Sciatic nerve (tissue), 2 donors: ENCODE results near the gene HYAL2. TPM values are rescaled to one million over a fixed set of nuclear protein-coding genes. Genes with fewer than 3 reads are reported as not detected.
"Not testable (repeated sequence)": the region's sequence is repeated elsewhere in the genome, so short reads cannot be mapped to it uniquely, and the experiment has no call there.

Experiments
- ATAC-seq: fragments of 200-7000 bp; cut with Tn5 transposase; one replicate; pipeline ENCODE4 v1.9.1; 2020; ENCODE audit warnings: mild to moderate bottlenecking, moderate library complexity
- DNase-seq: peaks from one replicate; pipeline ENCODE4 v3.0.0-alpha.2; 2020; ENCODE audit warnings: low spot score
- intact Hi-C: fragments of 100-400 bp; cut with DNase I; formaldehyde crosslinking; loops from one replicate; pipeline ENCODE4 v1.14.2; 2022
- total RNA-seq: library from RNA; stranded (reverse); fragmentation: NEBNext Ultra II Directional; extraction: Animal tissue kit (Norgen Biotek cat#: 25700); gene quantifications from one replicate; pipeline ENCODE4 v1.2.1, GENCODE V29; 2021
- donor health status: DM: no; HTN: no; CAD: no.
- donor health status: DM: no; HTN: no; CAD: no.

HYAL2 gene
- total RNA-seq, 1 donor from 2014 or later = 48.8 TPM

DNA sequence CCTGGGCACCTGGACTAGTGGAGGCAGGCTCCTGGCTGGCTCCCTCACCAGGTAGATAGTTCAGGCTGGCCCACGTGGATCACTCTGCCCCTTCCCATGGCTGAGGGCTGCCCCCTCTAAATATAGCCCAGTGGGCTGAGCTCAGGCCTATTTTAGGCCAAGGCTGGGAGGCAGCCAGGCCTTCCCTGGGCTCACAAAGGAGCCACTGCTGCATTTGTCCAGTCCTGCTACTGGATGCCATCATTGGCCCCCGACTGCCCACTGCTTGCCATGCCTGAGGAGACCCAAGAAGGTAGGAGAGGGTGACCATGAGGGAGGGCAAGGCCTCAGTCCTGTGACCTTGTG is 43.7 kb downstream of the HYAL2 start, which contains the start of gene LSMEM2:
TSS of gene LSMEM2 (plus strand) at position 208 of the 345 bp plus-strand sequence. CDS start at position 235, 27 bp downstream.
- ATAC-seq (peak; percentile 8), DNase-seq (no peak)
- intact Hi-C loops = no loop called here

DNA sequence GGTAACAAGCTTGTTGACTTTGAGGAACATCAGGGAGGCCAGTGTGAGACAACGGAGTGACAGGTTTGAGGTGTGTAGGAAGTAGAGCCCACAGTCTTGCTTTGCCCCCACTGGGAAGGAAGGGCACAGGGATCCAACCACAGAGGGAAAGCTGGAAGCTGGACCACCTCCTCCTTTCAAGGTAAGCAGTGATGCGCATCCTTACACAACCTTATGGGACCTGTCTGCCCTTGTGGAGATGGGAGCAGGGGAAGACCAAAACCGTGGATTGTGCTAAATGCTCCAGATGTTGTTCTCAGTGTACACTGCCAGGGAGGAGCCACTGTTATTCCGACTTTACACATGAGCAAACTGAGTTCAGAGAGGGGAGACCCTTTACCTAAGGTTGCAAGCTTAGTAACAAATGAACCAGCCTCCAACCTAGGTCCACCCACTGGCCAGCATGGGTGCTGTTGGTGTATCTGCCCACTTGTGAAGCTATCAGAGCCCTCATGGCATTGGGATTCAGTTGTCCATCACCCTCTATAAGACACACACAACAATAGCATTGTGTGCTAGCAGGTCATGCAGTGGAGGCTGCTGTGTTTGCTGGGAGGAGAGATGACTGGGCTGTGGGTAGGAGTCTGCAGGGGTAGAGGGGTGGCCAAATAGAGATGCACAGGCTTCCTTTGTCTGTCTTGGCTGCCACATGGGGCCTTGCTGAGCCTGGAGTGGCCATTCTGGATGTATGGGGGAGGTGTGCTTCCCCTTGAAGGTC is 44.2 kb downstream of the HYAL2 start:
- intact Hi-C loops = no loop called here
- ATAC-seq (peak; percentile 9), DNase-seq (no peak)

DNA sequence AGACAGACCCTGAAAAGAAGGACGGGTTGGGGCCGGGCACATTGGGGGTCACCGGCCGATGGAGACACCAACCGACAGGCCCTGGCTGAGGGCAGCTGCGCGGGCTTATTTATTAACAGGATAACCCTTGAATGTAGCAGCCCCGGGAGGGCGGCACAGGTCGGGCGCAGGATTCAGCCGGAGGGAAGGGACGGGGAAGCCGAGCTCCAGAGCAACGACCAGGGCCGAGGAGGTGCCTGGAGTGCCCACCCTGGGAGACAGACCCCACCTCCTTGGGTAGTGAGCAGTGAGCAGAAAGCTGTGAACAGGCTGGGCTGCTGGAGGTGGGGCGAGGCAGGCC is 45.8 kb downstream of the HYAL2 start:
- intact Hi-C loops = no loop called here
- DNase-seq (no peak), ATAC-seq (no peak)

DNA sequence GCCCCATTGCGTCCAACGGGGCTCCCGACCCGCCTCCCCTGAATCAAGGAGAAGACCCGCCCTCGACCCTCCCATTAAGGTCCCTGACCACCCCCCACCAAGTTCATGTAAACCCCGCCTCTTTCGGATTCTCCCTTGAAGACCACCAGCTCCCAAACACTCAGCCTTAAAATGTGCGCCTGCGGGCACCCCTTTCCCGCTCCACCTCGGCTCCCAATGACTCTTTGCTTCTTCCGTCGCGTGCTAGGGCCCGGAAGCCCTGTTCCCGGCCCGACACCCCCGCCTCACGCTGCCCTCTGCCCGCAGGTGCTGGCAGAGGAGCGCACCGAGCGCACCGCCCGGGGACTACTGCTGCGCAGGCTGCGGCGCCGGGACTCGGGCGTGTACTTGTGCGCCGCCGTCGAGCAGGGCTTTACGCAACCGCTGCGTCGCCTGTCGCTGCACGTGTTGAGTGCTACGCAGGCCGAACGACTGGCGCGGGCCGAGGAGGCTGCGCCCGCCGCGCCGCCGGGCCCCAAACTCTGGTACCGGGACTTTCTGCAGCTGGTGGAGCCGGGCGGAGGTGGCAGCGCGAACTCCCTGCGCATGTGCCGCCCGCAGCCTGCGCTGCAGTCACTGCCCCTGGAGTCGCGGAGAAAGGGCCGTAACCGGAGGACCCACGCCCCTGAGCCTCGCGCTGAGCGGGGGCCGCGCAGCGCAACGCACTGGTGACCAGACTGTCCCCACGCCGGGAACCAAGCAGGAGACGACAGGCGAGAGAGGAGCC is 46.4 kb downstream of the HYAL2 start:
- DNase-seq = no peak
- intact Hi-C loops = loop anchor here (2.0 kb wide), 1 partner anchor 47 kb away; no protein-coding TSS in a partner anchor
- ATAC-seq = no peak

DNA sequence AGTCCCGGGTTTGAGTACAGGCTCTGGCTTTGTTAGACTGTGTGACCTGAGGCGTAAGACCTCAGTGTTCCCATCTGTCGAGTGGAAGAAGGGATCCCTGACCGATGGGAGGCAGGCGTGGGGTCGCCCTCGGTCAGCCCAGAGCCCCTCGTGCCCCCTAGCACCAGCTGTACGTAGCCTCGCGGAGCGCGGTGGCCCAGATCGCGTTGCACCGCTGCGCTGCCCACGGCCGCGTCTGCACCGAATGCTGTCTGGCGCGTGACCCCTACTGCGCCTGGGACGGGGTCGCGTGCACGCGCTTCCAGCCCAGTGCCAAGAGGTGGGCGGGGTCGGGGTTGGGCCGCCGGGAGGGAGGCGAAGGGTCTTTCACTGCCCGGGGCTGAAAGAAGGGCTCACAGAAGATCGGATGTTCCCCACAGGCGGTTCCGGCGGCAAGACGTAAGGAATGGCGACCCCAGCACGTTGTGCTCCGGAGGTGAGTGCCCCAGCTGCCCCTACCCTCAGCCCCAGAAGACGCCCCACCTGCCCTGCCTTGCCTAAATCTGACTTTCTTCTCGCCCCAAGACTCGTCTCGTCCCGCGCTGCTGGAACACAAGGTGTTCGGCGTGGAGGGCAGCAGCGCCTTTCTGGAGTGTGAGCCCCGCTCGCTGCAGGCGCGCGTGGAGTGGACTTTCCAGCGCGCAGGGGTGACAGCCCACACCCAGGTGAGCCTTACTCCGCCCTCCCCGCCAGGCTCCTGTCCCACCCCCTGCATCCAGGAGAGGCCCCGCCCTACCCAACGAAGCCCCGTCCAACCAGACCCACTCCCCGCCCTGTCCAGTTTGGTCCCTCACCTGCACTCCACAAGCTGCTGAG is 47.2 kb downstream of the HYAL2 start:
- no peak for DNase-seq
- intact Hi-C loops = loop anchor here (2.0 kb wide), 1 partner anchor 47 kb away; no protein-coding TSS in a partner anchor
- ATAC-seq = no peak

DNA sequence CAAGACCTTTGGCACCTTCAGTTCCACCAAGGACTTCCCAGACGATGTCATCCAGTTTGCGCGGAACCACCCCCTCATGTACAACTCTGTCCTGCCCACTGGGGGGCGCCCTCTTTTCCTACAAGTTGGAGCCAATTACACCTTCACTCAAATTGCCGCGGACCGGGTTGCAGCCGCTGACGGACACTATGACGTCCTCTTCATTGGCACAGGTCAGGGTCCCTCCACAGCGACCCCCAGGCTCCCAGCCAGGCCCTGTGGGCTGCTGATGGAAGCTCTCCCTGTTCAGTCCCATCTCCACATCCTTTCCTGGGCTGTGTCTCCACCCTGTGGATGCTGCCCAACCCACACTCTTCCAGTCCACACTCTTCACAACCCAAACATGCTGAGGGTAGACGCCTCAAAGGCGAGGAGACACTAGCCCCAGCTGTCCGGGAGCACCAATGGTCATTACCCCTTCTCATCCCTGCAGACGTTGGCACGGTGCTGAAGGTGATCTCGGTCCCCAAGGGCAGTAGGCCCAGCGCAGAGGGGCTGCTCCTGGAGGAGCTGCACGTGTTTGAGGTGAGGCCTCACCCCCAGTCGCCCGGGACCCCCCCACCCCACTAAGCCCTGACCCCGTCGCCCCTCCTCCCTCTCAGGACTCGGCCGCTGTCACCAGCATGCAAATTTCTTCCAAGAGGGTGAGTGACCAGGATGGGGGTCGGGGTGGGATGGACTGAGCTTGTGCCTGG is 48.0 kb downstream of the HYAL2 start:
- DNase-seq = no peak
- ATAC-seq = peak; percentile 34
- intact Hi-C loops = loop anchor here (2.0 kb wide), 1 partner anchor 46 kb away; no protein-coding TSS in a partner anchor

DNA sequence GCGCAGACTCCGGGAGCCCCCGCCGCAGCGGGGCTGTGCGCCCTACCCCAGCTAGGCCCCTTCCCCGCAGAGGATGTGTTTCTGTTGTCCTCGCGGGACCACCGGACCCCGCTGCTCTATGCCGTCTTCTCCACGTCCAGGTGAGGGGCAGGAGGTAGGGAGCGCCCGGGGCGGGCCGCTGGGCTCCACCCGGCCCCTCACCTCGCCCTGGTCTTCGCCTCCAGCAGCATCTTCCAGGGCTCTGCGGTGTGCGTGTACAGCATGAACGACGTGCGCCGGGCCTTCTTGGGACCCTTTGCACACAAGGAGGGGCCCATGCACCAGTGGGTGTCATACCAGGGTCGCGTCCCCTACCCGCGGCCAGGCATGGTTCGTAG is 48.9 kb downstream of the HYAL2 start:
- intact Hi-C loops = loop anchor here (2.0 kb wide), 1 partner anchor 45 kb away; no protein-coding TSS in a partner anchor
- no peak for DNase-seq
- ATAC-seq = no peak

DNA sequence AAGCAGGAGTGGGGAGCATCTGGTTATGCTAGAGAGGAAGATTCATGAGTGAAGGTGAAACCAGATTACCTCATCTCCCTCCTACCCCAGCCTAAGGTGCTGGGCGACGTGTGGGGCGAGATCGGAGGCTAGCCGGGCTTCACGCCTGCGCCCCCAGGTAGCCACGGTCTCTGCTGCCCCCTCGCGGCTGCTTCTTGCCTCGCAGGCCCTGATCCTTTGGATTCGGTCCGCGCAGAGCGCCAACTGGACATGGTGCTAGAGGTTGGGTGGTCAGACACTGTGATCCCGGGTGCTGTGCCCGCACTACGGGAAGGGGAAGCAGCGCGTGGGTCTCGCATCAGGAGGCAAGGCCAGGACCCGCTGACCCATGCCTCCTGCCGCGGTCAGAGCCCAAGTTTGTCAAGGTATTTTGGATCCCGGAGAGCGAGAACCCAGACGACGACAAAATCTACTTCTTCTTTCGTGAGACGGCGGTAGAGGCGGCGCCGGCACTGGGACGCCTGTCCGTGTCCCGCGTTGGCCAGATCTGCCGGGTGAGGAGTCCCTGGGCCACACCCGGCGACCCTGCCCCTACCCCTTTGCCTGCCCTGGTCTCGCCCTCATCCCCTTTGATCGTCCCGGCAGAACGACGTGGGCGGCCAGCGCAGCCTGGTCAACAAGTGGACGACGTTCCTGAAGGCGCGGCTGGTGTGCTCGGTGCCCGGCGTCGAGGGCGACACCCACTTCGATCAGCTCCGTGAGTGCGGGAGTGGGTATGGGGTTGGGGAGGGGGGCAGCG is 49.4 kb downstream of the HYAL2 start:
- peak; percentile 95 for DNase-seq
- ATAC-seq = peak; percentile 72
- intact Hi-C loops = no loop called here

DNA sequence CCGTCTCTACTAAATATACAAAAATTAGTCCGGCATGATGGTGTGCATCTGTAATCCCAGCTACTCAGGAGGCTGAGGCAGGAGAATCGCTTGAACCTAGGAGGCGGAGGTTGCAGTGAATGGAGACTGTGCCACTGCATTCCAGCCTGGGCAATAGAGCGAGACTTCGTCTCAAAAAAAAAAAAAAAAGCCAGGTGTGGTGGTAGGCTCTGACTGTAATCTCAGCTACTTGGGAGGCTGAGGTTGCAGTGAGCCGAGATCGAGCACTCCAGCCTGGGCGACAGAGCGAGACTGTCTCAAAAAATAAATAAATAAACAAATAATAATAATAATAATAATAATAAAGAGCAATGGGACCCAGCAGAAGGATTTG is 50.0 kb downstream of the HYAL2 start:
- DNase-seq, ATAC-seq, intact Hi-C loops: not testable (repeated sequence)

DNA sequence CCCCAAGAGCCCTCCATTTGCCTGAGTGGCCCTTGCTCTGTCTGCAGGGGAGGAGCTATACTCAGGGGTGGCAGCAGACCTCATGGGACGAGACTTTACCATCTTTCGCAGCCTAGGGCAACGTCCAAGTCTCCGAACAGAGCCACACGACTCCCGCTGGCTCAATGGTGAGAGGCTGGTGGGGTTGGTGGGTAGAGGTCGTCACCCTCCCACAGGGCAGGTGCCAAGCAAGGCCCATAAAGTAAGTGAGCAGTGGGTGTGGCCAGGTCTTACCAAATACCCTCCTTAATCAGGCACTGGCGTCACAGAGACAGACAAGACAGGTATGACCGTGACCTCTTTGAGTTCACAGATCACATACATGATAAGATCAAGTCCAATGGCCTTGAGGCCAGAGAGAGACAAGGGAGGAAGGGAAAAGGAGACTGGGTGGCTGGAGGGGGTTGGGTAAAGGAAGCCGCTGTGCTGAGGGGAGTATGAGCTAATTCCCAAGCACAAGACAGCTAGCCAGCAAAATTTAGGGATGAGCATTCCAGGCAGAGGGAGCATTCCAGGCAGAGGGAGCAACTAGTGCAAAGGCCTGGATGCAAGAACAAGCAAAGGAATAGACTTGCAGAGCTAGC is 51.1 kb downstream of the HYAL2 start:
- DNase-seq (no peak), ATAC-seq (no peak)
- intact Hi-C loops = no loop called here

DNA sequence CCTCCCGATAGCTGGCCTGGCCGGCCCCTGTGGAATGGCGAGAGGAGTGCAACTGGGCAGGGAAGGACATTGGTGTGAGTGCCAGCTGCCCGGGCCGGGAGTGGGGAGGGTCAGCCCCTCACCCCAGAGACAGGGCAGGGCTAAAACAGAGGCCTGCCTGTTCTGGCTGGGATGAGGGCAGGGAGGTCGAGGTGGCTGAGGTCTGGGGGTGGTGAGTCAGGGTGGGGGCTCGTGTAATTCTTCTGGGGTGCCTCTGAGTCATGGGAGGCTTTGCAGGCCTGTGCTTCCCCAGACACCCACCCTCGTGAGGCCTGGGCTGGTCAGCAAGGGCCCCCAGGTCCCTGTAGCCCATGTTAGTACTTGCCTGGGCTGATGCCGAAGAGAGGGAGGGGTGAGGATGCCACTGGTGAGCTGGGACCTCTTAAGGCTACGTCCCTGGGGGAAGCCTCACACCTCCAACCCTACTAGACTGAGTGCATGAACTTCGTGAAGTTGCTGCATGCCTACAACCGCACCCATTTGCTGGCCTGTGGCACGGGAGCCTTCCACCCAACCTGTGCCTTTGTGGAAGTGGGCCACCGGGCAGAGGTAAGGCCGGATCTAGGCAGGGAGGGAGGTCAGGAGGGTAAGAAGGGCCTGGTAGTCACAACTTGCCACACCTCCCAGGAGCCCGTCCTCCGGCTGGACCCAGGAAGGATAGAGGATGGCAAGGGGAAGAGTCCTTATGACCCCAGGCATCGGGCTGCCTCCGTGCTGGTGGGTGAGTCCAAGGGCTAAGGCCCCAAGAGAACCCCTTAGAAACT is 51.9 kb downstream of the HYAL2 start:
- DNase-seq (no peak), ATAC-seq (no peak)
- intact Hi-C loops = no loop called here

DNA sequence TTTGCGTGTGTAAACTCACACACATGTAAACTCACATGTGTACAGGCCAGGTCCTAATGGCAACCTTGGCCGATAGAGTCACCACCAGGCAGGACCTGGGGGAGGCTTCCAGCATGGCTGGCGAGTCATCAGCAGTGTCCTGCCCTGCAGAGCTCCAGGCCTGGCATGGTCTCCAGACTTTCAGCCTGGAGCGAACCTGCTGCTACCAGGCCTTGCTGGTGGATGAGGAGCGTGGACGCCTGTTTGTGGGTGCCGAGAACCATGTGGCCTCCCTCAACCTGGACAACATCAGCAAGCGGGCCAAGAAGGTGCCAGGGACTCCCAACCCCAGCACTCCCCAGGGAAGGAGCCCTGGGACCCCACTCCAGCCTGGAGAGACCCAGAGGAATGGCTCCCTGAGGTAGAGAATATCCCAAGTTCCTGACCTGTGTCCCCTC is 52.5 kb downstream of the HYAL2 start:
- DNase-seq = no peak
- ATAC-seq = no peak
- intact Hi-C loops = no loop called here

DNA sequence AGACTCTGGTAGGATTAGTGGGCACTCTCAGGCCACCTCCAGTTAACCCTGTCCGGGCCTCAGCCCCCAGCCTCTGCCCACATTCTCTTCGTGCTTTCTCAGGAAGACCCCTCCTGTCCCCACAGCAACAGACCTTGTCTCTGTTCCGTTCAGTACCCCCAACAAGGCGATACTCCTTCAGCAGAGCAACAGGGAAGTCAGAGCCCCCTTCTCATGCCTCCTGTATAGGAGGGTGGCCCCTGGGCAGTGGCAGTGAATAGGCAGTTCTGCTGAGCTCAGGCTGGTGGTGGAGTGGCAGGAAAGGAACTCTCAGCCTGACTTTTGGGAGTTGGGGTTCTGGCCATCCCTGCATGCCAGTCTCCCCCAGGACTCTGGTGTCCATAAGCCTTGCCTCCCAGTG is 53.1 kb downstream of the HYAL2 start:
- no peak for ATAC-seq
- DNase-seq = no peak
- intact Hi-C loops = no loop called here

DNA sequence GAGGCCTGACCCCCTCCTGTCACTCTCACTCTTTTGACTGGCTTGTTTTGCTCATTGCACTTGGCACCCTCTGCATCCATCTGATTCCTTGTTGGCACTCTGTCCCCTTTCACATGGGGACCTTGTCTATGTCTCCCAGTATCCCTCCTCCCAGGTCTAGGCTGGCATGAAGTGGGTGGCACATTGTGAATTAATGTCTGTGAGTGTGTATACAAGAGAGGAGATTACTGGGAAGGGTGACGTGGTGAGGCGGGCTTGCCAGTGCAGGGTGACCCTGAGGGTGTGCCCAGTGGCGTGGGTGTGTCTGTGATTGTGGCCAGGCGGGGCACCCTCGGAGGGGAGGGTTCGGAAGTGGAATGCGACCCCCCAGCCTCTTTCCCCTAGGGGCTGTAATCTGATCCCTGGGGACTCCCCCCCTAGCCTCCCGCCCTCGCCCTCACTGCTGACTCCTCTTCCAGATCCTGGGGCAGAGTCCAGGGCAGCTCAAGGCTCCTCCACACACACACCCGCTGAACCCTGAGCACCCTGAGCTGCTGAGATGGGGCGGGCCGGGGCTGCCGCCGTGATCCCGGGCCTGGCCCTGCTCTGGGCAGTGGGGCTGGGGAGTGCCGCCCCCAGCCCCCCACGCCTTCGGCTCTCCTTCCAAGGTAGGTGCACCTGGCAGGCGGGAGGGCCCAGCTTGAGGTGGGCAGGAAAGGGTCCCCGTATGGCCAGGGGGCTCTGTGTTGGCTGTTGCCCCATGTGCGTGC is 53.7 kb downstream of the HYAL2 start, which contains the start of gene SEMA3B:
TSS of gene SEMA3B (plus strand) at position 445 of the 749 bp plus-strand sequence. CDS start at position 539, 94 bp downstream.
- intact Hi-C loops = no loop called here
- DNase-seq (peak; percentile 90), ATAC-seq (peak; percentile 25)

DNA sequence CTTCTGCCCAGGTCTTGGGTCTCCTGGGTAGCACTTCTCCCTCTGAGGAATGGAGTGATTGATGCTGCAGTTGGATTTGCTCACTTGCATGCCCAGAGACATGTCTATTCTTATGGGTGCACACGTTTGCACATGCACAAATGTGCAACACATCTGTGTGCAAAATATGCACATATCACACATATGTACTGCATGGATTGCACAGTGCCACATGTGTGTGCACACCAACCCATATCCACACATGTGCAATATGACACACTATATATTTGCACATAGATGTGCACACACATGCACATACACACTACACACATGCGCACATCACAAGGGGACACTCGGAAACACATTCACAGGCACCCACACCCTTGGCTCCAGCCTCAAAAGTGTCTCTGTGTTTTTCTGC is 54.3 kb downstream of the HYAL2 start:
- ATAC-seq = no peak
- DNase-seq = no peak
- intact Hi-C loops = no loop called here
